ENCODE results near the gene GNAZ.
"Not testable (repeated sequence)": the region's sequence is repeated elsewhere in the genome, so short reads cannot be mapped to it uniquely, and the experiment has no call there.

The GNAZ gene

GRCh38 chr22:23070418-23071229 is at the start of gene GNAZ:
TSS of gene GNAZ (plus strand) at chr22:23070519. CDS start at chr22:23095696, 25,177 bp downstream.
- DNase-seq: peak in 1 of 2 donors; percentile 8

DNA sequence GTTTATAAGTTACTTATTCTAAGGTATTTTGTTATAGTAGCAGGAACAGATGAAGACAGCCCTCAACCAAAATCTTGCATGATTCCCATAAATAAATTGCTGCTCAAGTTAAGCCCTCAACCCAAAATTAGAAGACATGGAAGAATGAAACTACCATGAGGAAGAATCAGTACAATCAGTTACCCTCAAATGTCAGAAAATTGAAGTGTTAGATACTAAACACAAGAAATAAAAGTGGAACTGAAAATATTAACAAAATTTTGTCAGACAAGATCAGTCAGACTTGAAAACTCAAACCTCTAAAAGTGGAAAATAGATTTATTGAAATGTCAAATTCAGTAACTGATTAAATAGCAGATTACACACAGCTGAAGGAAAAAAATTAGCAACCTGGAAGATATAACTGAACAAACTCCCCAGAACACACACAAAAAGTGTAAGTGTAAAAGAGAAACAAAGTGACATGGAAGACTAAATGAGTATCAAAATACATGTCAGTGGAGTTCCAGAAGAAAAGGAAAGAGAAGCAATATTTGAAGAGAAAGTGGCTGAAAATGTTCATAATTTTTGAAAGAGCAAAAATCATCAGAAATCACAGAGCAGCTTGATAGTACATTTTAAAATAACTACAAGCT is 49.5 kb upstream of the GNAZ start:
- DNase-seq: no peak

GRCh38 chr22:23021660-23022353 is 48.5 kb upstream of the GNAZ start:
- DNase-seq: not testable (repeated sequence)

- DNase-seq: no peak
Observed at GRCh38 chr22:23023294-23023693, 47.0 kb upstream of the GNAZ start.

GRCh38 chr22:23026777-23027176 is 43.5 kb upstream of the GNAZ start:
- no peak for DNase-seq

DNA sequence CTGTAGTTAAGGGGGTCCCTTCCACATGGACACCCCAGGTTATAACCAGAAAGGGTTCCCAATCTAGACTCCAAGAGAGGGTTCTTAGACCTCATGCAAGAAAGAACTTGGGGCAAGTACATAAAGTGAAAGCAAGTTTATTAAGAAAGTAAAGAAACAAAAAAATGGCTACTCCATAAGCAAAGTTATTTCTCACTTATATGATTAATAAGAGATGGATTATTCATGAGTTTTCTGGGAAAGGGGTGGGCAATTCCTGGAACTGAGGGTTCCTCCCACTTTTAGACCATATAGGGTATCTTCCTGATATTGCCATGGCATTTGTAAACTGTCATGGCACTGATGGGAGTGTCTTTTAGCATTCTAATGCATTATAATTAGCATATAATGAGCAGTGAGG is 42.5 kb upstream of the GNAZ start:
- DNase-seq: not testable (repeated sequence)

GRCh38 chr22:23029521-23030228 is 40.6 kb upstream of the GNAZ start:
- no peak for DNase-seq

GRCh38 chr22:23031381-23031780 is 38.9 kb upstream of the GNAZ start:
- no peak for DNase-seq

- DNase-seq: no peak
Observed at GRCh38 chr22:23031786-23032185, 38.5 kb upstream of the GNAZ start.

GRCh38 chr22:23032658-23033057 is 37.7 kb upstream of the GNAZ start:
- no peak for DNase-seq

DNA sequence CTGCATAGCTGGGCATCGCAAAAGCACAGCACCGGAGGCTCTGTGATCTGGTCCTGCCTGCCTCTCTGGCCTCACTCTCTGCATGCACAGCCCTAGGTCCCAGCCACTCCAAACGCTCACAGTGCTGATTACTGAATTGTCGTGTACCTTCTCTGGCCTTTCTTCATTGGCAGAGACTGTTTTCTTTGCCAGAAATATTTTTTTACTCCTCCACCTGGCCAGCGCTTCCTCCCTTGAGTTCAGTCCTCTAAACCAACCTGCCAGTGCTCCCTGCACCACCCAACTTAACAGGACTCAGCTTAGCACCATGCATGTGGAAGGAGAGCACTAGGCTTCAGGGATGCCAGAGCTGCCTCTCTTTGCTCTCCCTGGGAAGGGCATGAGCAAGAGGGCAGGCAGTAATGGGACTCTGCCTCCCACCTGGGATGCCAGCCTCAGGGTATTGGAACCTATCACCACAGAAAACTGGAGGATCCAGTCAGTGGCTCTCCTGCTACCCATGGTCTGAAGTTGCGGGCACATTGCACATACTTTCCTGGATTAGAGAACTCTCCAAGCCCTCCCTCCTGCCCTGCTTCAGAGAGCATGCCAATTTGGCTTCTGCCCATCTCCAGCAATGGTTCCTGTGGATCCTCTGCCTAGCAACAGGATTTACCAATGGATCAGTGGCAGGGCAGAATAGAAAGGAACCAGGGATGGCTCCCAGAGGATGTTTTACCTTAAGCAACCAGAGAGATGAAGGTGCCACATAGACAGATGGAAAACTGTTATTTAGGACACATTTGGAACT is 37.0 kb upstream of the GNAZ start:
- DNase-seq: no peak

- DNase-seq: no peak
Observed at GRCh38 chr22:23034621-23035556, 35.4 kb upstream of the GNAZ start.

GRCh38 chr22:23035557-23036277 is 34.6 kb upstream of the GNAZ start:
- peak in 1 of 2 donors; percentile 39 for DNase-seq

DNA sequence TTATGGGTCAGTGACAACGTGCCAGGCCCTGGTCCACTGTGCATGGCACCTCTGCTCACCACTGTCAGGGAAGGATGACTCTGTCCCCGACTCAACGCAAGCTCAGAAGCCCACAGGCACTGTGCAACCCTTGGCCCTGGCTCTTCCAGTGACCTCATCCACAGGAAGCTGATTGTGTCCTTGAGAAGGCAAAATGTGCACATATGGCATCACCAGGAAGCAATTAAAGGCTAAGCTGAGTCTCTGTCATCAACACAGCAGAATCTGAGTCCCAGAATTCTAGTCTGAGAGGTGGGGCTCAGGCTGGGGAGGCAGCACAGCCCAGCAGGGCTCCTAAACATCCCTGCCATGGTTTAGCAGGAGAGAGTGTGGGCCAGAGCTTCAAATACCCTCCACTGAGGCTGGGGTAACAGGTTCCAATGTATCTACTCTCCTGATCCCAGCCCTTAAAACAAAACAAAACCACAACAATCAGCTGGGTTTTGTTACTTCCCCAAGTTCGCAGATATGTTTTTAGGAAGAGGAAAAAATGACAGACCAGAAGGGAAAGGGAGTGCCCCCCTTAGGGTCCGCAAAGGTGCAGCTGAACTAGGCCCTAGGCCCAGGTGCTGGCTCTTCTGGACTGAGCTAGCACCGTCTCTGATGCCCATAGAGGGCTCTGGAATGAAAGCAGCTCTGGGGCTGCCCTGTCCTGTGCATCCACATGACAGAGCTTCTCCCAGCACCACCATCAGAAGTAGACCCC is 33.5 kb upstream of the GNAZ start:
- no peak for DNase-seq

GRCh38 chr22:23037429-23038333 is 32.6 kb upstream of the GNAZ start:
- no peak for DNase-seq

- DNase-seq: no peak
Observed at GRCh38 chr22:23038334-23038642, 32.0 kb upstream of the GNAZ start.

DNA sequence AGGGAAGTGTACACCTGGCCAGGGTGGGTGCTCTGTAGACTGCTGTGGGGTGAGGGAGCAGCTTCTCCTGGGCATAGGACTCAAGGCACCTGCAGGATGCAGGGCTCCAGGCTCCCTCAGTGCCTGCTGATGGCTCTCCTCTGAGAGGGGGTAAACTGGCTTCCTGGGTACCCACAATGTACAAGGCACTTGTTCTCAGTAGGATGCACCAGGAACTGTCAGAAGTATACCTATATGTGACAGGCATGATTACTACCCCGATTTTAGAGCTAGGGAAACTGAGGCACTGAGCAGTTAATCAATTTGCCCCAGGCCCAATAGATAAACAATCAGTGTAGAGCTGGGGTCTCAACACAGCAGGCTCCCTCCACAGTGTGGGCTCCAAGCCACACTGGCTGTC is 31.4 kb upstream of the GNAZ start:
- no peak for DNase-seq

GRCh38 chr22:23042179-23042578 is 28.1 kb upstream of the GNAZ start:
- DNase-seq: no peak

- DNase-seq: no peak
Observed at GRCh38 chr22:23044570-23044969, 25.7 kb upstream of the GNAZ start.
